NCI-H526 (cell line): ENCODE results near the gene IVD.

ENCODE experiments used
- DNase-seq, 2 experiments: peaks; one replicate each; lab custom pipeline; 2025; lab: John Stamatoyannopoulos, UW

The IVD gene

DNA sequence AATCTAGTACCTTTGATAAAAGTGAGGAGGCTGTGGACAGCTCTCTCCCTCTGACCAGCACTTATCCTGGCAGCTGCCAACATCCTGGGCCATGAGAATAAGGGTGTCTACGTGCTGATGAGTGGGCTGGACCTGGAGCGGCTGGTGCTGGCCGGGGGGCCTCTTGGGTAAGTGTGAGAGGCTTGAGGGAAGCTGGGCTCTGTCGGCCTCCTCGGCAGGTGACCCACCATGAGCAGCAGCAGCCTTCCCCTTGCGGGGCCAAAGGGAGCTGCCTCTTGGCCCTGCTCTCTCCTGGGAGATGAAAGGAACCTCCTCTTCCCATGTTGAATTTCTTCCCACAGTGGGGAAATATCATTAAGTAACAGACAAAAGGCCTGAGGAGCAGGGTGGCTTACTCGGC is 9.2 kb downstream of the IVD start:
- no peak for DNase-seq

- no peak for DNase-seq
Observed at GRCh38 chr15:40415226-40415625, 9.6 kb downstream of the IVD start.

GRCh38 chr15:40416056-40416455 is 10.5 kb downstream of the IVD start:
- DNase-seq = no peak

- DNase-seq = no peak
Observed at GRCh38 chr15:40418126-40418525, 12.5 kb downstream of the IVD start.

- DNase-seq = no peak
Observed at GRCh38 chr15:40420071-40420713, 14.6 kb downstream of the IVD start.

- peak in 1 of 2 experiments; percentile 15 for DNase-seq
Observed at GRCh38 chr15:40420793-40421192, 15.2 kb downstream of the IVD start.

GRCh38 chr15:40421246-40422157 is 15.9 kb downstream of the IVD start:
- peak in 1 of 2 experiments; percentile 81 for DNase-seq

- no peak for DNase-seq
Observed at GRCh38 chr15:40424483-40425115, 19.0 kb downstream of the IVD start.

DNA sequence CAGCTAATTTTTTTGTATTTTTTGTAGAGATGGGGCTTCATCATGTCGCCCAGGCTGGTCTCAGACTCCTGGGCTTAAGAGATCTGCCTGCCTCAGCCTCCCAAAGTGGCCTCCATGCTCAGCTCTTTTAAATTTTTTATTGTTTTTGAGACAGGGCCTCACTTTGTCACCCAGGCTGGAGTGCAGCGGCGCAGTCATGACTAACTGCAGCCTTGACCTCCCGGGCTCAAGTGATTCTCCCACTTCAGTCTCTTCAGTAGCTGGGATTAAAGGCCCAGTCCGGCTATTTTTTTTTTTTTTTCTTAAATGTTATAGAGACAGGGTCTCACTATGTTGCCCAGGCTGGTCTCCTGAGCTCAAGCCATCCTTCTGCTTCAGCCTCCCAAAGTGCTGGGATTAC is 20.1 kb downstream of the IVD start:
- DNase-seq = no peak

- DNase-seq = no peak
Observed at GRCh38 chr15:40427188-40427587, 21.6 kb downstream of the IVD start.

DNA sequence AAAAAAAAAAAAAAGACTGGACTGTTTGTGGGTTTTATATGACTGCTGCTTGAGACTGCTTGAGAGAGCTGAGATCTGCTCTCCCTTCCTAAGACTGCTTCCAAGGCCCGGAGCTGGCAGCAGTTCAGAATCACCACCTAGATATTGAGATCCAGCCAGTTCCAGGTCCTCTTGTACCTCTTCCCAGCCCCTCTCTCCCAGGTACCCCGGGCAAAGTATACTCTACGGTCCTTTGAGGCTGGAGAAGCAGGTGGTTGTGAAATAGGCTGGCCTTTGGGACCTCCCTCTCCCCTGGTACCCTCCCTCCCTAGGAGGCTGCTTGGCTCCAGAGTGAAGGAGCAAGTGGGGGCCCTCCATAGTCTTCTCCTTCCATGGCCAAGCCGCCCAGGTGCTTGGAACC is 22.6 kb downstream of the IVD start:
- no peak for DNase-seq

GRCh38 chr15:40429068-40429710 is 23.6 kb downstream of the IVD start:
- DNase-seq = peak; percentile 46 to 85

DNA sequence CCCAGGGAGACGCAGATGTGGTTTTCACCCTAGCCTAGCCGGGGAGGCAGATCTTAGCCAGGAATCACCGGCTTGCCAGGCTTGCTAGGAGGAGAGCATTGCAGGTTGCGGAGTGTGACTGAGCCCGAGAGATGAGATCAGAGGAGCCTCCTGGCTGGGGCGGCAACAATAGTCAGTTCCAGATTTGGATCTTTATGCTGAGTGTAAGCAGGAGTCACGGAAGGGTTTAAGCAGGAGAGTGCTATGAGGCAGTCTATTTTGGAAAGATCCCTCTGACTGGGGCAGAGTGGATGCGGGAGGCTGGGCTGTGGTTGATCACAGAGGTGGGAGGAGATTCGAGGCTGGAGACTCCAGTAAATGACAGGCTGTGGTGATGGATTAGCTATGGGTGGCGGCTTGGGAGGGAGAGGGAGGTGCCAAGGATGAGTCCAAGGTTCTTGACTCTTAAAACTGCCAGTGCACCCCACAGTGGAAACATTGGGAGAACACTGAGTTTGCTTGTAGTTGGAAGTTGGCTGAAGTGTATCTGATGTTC is 24.7 kb downstream of the IVD start:
- peak in 1 of 2 experiments; percentile 32 for DNase-seq

GRCh38 chr15:40435023-40435709 is 29.6 kb downstream of the IVD start:
- DNase-seq = no peak

DNA sequence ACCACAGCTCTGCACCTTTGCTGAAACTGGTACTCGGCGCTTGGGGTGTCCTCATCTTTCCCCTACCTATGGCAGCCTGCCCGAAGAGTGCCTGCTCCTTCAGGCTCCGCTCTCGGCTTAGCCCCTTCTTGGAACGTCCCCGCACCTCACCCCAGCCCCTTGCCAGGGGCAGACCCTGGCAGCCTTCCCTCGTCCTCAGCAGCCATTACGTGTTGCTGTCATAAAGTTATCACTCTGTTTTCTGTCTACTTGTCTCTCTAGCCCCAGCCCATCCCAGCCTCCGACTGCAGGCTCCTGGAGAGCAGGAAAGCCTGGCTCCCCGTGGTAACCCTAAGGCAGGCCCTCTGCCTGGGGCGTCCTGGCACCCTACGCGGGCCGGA is 30.1 kb downstream of the IVD start:
- no peak for DNase-seq

DNA sequence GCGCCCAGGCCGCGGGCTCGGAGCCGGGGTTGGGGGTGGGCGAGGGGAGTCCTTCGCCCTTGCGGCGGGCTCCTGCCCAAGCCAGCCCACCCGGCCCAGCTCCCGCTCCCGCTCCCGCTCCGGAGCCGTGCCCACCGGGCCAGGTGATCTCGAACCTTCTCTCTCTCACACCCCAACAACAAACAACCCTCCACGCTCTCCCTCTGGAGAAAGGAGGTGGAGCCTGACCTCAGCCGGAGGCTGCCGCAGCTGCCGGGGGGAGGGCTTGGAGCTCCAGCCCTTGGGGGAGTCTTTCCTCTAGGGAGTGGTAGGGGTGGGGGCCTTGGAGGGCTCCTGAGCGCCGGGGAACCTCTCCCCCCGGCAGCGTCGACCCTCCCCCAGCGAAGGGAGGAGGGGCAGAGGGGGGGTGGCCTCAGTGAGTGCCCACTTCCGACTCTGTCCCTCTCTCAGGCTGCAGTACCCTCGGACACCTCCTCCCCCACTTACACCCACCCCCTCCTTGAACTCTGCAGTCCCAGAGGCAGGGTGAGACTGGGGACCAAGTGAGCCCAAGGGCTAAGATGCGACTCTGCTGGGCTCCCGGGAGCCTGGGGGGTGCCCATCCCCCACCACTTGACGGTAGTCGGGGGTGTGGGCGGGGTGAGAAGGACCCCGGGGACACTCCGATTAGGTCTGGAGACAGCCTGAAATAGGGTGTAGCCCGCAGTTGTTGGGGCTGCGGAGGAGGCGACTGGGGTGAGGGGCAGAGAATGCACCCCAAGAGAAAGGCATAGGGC is 30.7 kb downstream of the IVD start:
- DNase-seq = peak in 1 of 2 experiments; percentile 51

- peak in 1 of 2 experiments; percentile 46 for DNase-seq
Observed at GRCh38 chr15:40436892-40437751, 31.5 kb downstream of the IVD start.

DNA sequence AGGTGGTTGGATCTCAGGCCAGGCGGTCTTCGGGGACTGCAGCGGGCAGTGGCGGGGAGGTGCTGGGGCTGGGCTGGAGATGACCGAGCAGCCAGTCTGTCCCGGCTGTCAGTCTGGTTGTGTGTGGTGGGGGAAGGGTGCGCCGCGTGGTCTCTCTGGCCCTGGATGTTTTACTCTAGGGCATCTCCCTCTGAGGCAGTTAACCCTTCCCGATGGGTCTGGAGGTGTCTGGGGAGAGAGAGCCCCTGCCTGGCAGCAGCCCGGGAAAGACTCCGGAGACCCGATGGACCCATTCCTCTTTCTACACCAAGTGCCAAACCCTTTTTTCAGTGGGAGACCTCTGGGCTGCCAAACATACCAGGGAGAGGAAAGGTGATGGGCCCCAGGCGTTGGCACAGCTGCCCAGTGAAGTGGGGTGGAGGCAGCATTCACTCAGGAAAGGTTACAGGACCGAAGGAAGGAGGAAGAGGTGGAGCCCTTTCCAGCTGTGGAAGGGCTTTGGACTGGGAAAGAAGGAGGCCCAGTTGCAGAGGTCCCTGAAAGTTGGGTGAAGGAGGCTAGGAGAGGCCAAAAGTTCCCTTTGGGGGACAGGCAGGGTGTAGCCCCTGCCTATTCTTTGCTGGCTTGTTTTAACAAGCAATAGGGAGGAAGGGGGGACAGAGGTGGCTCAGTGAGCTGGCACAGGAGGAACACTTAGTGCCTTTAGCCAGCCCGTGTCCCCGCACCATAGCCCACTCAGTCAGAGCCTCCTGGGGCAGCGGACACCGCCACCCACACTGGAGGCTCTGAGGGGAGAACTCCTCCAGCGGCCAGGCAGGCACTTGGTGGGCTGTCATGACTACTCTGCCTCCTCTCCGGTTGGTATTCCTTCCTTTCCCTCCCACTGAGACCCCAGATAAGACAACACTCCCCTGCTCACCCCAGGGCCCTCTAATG is 32.4 kb downstream of the IVD start:
- no peak for DNase-seq

DNA sequence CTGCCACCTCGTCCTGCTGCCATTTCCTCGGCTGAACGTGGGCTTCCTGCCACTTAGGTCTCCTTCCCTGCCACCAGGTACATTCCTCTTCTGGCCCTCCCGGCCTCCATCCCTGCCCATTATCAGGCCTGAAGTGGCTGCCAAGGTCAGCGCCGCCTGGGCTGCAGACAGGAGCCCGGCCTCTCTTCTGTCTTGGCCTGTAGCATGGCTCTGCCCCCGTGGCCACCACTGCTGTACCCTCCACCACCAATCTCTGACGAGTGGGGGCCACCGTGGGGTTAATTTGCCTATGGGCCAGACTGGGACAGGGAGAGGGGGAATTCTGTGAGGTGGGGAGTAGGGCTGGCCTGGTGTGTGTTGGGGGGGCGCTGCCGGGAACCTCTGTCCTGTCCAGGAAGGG is 33.1 kb downstream of the IVD start:
- peak in 1 of 2 experiments; percentile 26 for DNase-seq
